GM12878 (cell line): ENCODE data around the gene TREH. TPM values are rescaled to one million over a fixed set of nuclear protein-coding genes. Genes with fewer than 3 reads are reported as not detected.

ENCODE experiments used
- ATAC-seq: fragments of 200-7000 bp; cut with Tn5 transposase; 3 replicates; pipeline ENCODE4 v1.9.1; 2020; ENCODE audit warnings: mild to moderate bottlenecking, moderate library complexity
- BruUV-seq: library from RNA; stranded (reverse); fragments of 400-500 nt; replicated peaks from 2 replicates; lab custom pipeline; 2021; lab: Mats Ljungman, UMichigan
- CTCF ChIA-PET: fragments of 300-600 bp; sonication (Branson Sonifier 250); formaldehyde crosslinking; extraction: SDS; loops from one replicate; lab custom pipeline; 2021; ENCODE audit warnings: inconsistent platforms; lab: Yijun Ruan, JAX
- POLR2A ChIA-PET: fragments of 350-600 bp; formaldehyde crosslinking; extraction: SDS; loops from one replicate; lab custom pipeline; 2021; ENCODE audit warnings: inconsistent platforms; lab: Charles Lee
- RAD21 ChIA-PET: fragments of 300-600 bp; sonication (Branson Sonifier 250); formaldehyde crosslinking; loops from one replicate; lab custom pipeline; 2023; ENCODE audit warnings: antibody characterized with exemption; ENCODE audit not compliant: unreplicated experiment; lab: Charles Lee
- SMC1A ChIA-PET: fragments of 300-600 bp; sonication (Branson Sonifier 250); formaldehyde crosslinking; loops from one replicate; lab custom pipeline; 2023; ENCODE audit not compliant: unreplicated experiment, uncharacterized antibody; lab: Charles Lee
- DNase-seq: peaks from one replicate; pipeline ENCODE4 v3.0.0-alpha.2; 2011; ENCODE audit warnings: low read depth, low spot score
- FAIRE-seq: peaks from 3 replicates; lab custom pipeline; 2011; peaks lifted over from hg19 to GRCh38; lab: Jason Lieb, UNC
- H2AFZ ChIP-seq: 2 replicates; pipeline ENCODE4 v1.6.0; 2011; ENCODE audit warnings: low read depth, low read length, control low read depth; ENCODE audit not compliant: control insufficient read depth
- H3K27ac ChIP-seq: 2 replicates; pipeline ENCODE4 v1.5.1; 2011; ENCODE audit warnings: control low read depth; ENCODE audit not compliant: control insufficient read depth, insufficient read depth
- H3K27me3 ChIP-seq, 2 experiments: replicated peaks in 1 of 2; 2 replicates each; pipeline versions ENCODE4 v1.6.0 to v1.6.1; 2011; ENCODE audit warnings: low read length in 1 of 2; ENCODE audit not compliant: control insufficient read depth in 2 of 2, insufficient read depth in 2 of 2
- H3K36me3 ChIP-seq, 2 experiments: 2 replicates each; pipeline ENCODE4 v1.5.1; 2011; ENCODE audit warnings: low read length in 1 of 2; ENCODE audit not compliant: control insufficient read depth in 2 of 2, insufficient read depth in 2 of 2
- H3K4me1 ChIP-seq: 2 replicates; pipeline ENCODE4 v1.6.1; 2011; ENCODE audit warnings: mild to moderate bottlenecking, low read length, moderate library complexity, mixed read lengths; ENCODE audit not compliant: control insufficient read depth, insufficient read depth
- H3K4me2 ChIP-seq: 2 replicates; pipeline ENCODE4 v1.6.0; 2011; ENCODE audit warnings: control low read depth; ENCODE audit not compliant: control insufficient read depth, insufficient read depth
- H3K4me3 ChIP-seq: fragments of 200-600 bp; sonication (generic); 2 replicates; pipeline ENCODE4 v1.5.1; 2016
- H3K79me2 ChIP-seq: 2 replicates; pipeline ENCODE4 v1.6.0; 2011; ENCODE audit warnings: low read length; ENCODE audit not compliant: control insufficient read depth, insufficient read depth
- H3K9ac ChIP-seq: 2 replicates; pipeline ENCODE4 v1.8.0; 2011; ENCODE audit warnings: low read length, control low read depth, mixed read lengths; ENCODE audit not compliant: control insufficient read depth, insufficient read depth
- H3K9me3 ChIP-seq: replicated peaks from 3 replicates; pipeline ENCODE4 v1.5.1; 2011; ENCODE audit warnings: mild to moderate bottlenecking, low read length; ENCODE audit not compliant: control insufficient read depth, insufficient read depth
- H4K20me1 ChIP-seq: 2 replicates; pipeline ENCODE4 v1.6.0; 2011; ENCODE audit not compliant: control insufficient read depth, insufficient read depth
- IKZF2 ChIP-seq, 2 experiments: fragments of 450-650 bp; IDR thresholded peaks; 2 replicates each; pipeline ENCODE4 v1.6.1; 2017; ENCODE audit warnings: mild to moderate bottlenecking in 2 of 2, moderate library complexity in 2 of 2
- NFXL1 ChIP-seq: fragments of 450-650 bp; IDR thresholded peaks from 2 replicates; pipeline ENCODE4 v1.6.1; 2017; ENCODE audit warnings: antibody characterized with exemption, mild to moderate bottlenecking, borderline replicate concordance
- WGBS: methylation state at CpG from one replicate; pipeline ENCODE4 v1.1.6; 2016; ENCODE audit warnings: low lambda C conversion rate; ENCODE audit not compliant: insufficient replicate concordance, insufficient coverage; ENCODE audit errors: missing lambda C conversion rate; 5-methylcytosine and 5-hydroxymethylcytosine counted together
- in situ Hi-C: fragments of 300-500 bp; cut with MboI; formaldehyde crosslinking; loops from 9 replicates; pipeline ENCODE4 v1.14.3; 2018; ENCODE audit warnings: mixed read lengths
- intact Hi-C: fragments of 100-400 bp; cut with micrococcal nuclease; formaldehyde crosslinking; loops from one replicate; pipeline ENCODE4 v1.14.2; 2022; ENCODE audit not compliant: unreplicated experiment
- polyA plus RNA-seq, 11 experiments: library from polyadenylated mRNA; depleted of rRNA in 4 of 11; unstranded in 6 of 11; stranded (reverse) in 5 of 11; fragments of >200 nt; fragmentation: Nextera tagmentation in 4 of 11; fragmentation: Illumina TruSeq in 1 of 11; extraction: Ambion mirVana in 4 of 11; extraction: Trizol in 1 of 11; gene quantifications; 1 replicate in 1 of 11; 2 replicates in 10 of 11; pipeline versions ENCODE4 v1.2.1 to v1.2.3, GENCODE V29; 2011 to 2016; ENCODE audit warnings: inconsistent platforms in 2 of 11, missing spikeins in 2 of 11, low read depth in 1 of 11
- total RNA-seq, 4 experiments: library from RNA; depleted of rRNA in 3 of 4; stranded (reverse); fragments of >200 nt in 3 of 4; fragmentation: Illumina TruSeq in 1 of 4; extraction: Trizol in 1 of 4; gene quantifications; 2 replicates each; pipeline versions ENCODE4 v1.2.1 to v1.2.3, GENCODE V29; 2013 to 2021
- TF ChIP-seq, protein P1 (sequence below): fragments of 450-650 bp; IDR thresholded peaks from 2 replicates; pipeline ENCODE4 v1.6.1; 2017; ENCODE audit warnings: antibody characterized with exemption, mild to moderate bottlenecking, moderate library complexity
- TF ChIP-seq, protein P2 (sequence below): fragments of 450-650 bp; formaldehyde crosslinking; IDR thresholded peaks from 2 replicates; pipeline ENCODE4 v1.4.0; 2022; ENCODE audit warnings: mild to moderate bottlenecking, moderate library complexity

The TREH gene
- total and polyA plus RNA-seq, 10 of the 15 experiments (the other 5 are each of a cell fraction or from before 2014, with no cell fraction given) = not detected

DNA sequence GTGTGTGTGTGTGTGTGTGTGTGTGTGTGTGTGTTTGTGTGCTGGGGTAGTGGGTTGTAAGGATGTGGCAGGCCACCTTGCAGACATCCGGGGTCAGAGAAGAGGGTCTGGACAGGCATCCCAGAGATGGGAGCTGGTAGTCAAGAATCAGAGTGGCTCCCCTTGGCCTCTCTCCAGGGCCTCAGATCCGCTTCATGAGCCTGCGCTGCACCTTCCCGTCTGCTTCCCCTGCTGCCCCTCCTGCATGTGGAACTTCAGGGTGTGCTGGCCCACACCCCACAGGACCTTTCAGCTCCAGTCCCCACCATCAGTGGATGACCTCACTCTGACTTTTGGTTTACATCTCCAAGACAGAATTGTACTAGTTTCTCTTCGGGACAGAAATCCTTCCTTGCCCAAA, 31.2 kb downstream of the TREH start:
- TF ChIP-seq, protein P1, sequence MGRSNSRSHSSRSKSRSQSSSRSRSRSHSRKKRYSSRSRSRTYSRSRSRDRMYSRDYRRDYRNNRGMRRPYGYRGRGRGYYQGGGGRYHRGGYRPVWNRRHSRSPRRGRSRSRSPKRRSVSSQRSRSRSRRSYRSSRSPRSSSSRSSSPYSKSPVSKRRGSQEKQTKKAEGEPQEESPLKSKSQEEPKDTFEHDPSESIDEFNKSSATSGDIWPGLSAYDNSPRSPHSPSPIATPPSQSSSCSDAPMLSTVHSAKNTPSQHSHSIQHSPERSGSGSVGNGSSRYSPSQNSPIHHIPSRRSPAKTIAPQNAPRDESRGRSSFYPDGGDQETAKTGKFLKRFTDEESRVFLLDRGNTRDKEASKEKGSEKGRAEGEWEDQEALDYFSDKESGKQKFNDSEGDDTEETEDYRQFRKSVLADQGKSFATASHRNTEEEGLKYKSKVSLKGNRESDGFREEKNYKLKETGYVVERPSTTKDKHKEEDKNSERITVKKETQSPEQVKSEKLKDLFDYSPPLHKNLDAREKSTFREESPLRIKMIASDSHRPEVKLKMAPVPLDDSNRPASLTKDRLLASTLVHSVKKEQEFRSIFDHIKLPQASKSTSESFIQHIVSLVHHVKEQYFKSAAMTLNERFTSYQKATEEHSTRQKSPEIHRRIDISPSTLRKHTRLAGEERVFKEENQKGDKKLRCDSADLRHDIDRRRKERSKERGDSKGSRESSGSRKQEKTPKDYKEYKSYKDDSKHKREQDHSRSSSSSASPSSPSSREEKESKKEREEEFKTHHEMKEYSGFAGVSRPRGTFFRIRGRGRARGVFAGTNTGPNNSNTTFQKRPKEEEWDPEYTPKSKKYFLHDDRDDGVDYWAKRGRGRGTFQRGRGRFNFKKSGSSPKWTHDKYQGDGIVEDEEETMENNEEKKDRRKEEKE = no peak
- TF ChIP-seq NFXL1 = no peak
- TF ChIP-seq, protein P2, sequence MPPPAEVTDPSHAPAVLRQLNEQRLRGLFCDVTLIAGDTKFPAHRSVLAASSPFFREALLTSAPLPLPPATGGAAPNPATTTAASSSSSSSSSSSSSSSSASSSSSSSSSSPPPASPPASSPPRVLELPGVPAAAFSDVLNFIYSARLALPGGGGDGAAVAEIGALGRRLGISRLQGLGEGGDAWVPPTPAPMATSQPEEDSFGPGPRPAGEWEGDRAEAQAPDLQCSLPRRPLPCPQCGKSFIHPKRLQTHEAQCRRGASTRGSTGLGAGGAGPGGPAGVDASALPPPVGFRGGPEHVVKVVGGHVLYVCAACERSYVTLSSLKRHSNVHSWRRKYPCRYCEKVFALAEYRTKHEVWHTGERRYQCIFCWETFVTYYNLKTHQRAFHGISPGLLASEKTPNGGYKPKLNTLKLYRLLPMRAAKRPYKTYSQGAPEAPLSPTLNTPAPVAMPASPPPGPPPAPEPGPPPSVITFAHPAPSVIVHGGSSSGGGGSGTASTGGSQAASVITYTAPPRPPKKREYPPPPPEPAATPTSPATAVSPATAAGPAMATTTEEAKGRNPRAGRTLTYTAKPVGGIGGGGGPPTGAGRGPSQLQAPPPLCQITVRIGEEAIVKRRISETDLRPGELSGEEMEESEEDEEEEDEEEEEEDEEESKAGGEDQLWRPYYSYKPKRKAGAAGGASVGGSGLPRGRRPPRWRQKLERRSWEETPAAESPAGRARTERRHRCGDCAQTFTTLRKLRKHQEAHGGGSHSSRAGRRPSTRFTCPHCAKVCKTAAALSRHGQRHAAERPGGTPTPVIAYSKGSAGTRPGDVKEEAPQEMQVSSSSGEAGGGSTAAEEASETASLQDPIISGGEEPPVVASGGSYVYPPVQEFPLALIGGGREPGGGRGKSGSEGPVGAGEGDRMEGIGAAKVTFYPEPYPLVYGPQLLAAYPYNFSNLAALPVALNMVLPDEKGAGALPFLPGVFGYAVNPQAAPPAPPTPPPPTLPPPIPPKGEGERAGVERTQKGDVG = no peak
- TF ChIP-seq IKZF2 (IDR thresholded peaks at IDR 0.05) = no peak
- no peaks in the 10 kb centered on the region for H3K36me3 ChIP-seq
- ChIA-PET CTCF (interaction anchor here (1.2 kb wide), 1 partner anchor 11 kb away, joined by 5 read pairs; no protein-coding TSS in a partner anchor), POLR2A (no interaction called here), RAD21 (no interaction called here), SMC1A (no interaction called here)
- no peaks in the 10 kb centered on the region for H3K79me2 ChIP-seq
- DNase-seq (no peak), FAIRE-seq (no peak), ATAC-seq (no peak)
- intact Hi-C loops = no loop called here
- no peaks in the 10 kb centered on the region for H3K9me3 ChIP-seq
- no peaks in the 10 kb centered on the region for H4K20me1 ChIP-seq
- no peaks in the 10 kb centered on the region for H3K4me1 ChIP-seq
- H3K4me2 ChIP-seq = no peak overlapping the region
- BruUV-seq = no TSS peak
- no peak overlapping the region for H2AFZ ChIP-seq
- H3K27me3 ChIP-seq = peaks cover 5 to 7% of the 10 kb centered on the region in 2 experiments; a peak in 2 of 4 replicates
- 38% methylated on average over 4 of the region's 5 CpGs for WGBS
- no peak overlapping the region for H3K4me3 ChIP-seq
- no peak overlapping the region for H3K9ac ChIP-seq
- in situ Hi-C loops = no loop called here
- no peak overlapping the region for H3K27ac ChIP-seq
